Stimulated activated memory B cell treated with anti-CD40 and anti-IgM and Interleukin-4, amounts not matched to agents 10 μg/mL and 1 μg/mL and 100 μg/mL, for 72 hours (primary cell): ENCODE measurements around the gene DCLK1.

ENCODE experiments used
- ATAC-seq: fragments of 150-1000 bp; cut with Tn5 transposase; 2 replicates; pipeline ENCODE4 v1.10.0; 2021
- H3K27ac Mint-ChIP-seq: one replicate; pipeline ENCODE4 v1.8.0; 2022; ENCODE audit warnings: mild to moderate bottlenecking, mixed read lengths
- H3K27me3 Mint-ChIP-seq: one replicate; pipeline ENCODE4 v1.8.0; 2022; ENCODE audit warnings: mixed read lengths
- H3K36me3 Mint-ChIP-seq: one replicate; pipeline ENCODE4 v1.8.0; 2022; ENCODE audit warnings: mixed read lengths
- H3K4me1 Mint-ChIP-seq: one replicate; pipeline ENCODE4 v1.8.0; 2022; ENCODE audit warnings: mixed read lengths
- H3K4me3 Mint-ChIP-seq: one replicate; pipeline ENCODE4 v1.8.0; 2022; ENCODE audit warnings: mild to moderate bottlenecking, moderate library complexity, mixed read lengths
- H3K9me3 Mint-ChIP-seq: one replicate; pipeline ENCODE4 v1.8.0; 2022; ENCODE audit warnings: mixed read lengths

The DCLK1 gene

GRCh38 chr13:35886332-35887114 is 244.7 kb downstream of the DCLK1 start:
- Mint-ChIP-seq H3K27ac (no peak overlapping the region), H3K36me3 (no peaks in the 10 kb centered on the region), H3K4me1 (no peaks in the 10 kb centered on the region), H3K4me3 (no peak overlapping the region), H3K9me3 (peaks cover 1% of the 10 kb centered on the region), H3K27me3 (no peaks in the 10 kb centered on the region)
- no peak for ATAC-seq

- Mint-ChIP-seq H3K36me3 (no peaks in the 10 kb centered on the region), H3K27ac (no peak overlapping the region), H3K27me3 (no peaks in the 10 kb centered on the region), H3K4me1 (no peaks in the 10 kb centered on the region), H3K9me3 (peaks cover 4% of the 10 kb centered on the region), H3K4me3 (no peak overlapping the region)
- ATAC-seq = no peak
Measured at GRCh38 chr13:35884211-35884760, 246.9 kb downstream of the DCLK1 start.

- no peaks in the 10 kb centered on the region for H3K27me3 Mint-ChIP-seq
- no peaks in the 10 kb centered on the region for H3K36me3 Mint-ChIP-seq
Measured at GRCh38 chr13:35882722-35883497, 248.3 kb downstream of the DCLK1 start.

GRCh38 chr13:35881360-35881759 is 249.8 kb downstream of the DCLK1 start:
- Mint-ChIP-seq H3K36me3 (no peaks in the 10 kb centered on the region), H3K4me3 (no peak overlapping the region), H3K27me3 (no peaks in the 10 kb centered on the region), H3K27ac (no peak overlapping the region), H3K4me1 (no peaks in the 10 kb centered on the region), H3K9me3 (peaks cover 4% of the 10 kb centered on the region)
- no peak for ATAC-seq

More at GRCh38 chr13:35882722-35883497, 248.3 kb downstream of the DCLK1 start:
- Mint-ChIP-seq H3K4me1 (no peaks in the 10 kb centered on the region), H3K4me3 (no peak overlapping the region), H3K27ac (no peak overlapping the region), H3K9me3 (peaks cover 4% of the 10 kb centered on the region)
- ATAC-seq = no peak

- H3K27ac Mint-ChIP-seq = no peak overlapping the region
- peaks cover 4% of the 10 kb centered on the region for H3K9me3 Mint-ChIP-seq
- no peaks in the 10 kb centered on the region for H3K36me3 Mint-ChIP-seq
- no peak overlapping the region for H3K4me3 Mint-ChIP-seq
- H3K27me3 Mint-ChIP-seq = no peaks in the 10 kb centered on the region
- no peak for ATAC-seq
- no peaks in the 10 kb centered on the region for H3K4me1 Mint-ChIP-seq
Measured at GRCh38 chr13:35879111-35879510, 252.1 kb downstream of the DCLK1 start.

GRCh38 chr13:35876601-35877000 is 254.6 kb downstream of the DCLK1 start:
- Mint-ChIP-seq H3K27me3 (no peaks in the 10 kb centered on the region), H3K4me1 (no peaks in the 10 kb centered on the region)

GRCh38 chr13:35874704-35875103 is 256.5 kb downstream of the DCLK1 start:
- no peak for ATAC-seq
- H3K27ac Mint-ChIP-seq = no peak overlapping the region
- no peaks in the 10 kb centered on the region for H3K9me3 Mint-ChIP-seq
- H3K4me1 Mint-ChIP-seq = no peaks in the 10 kb centered on the region
- no peaks in the 10 kb centered on the region for H3K36me3 Mint-ChIP-seq
- H3K27me3 Mint-ChIP-seq = no peaks in the 10 kb centered on the region
- H3K4me3 Mint-ChIP-seq = no peak overlapping the region

More at GRCh38 chr13:35876601-35877000, 254.6 kb downstream of the DCLK1 start:
- Mint-ChIP-seq H3K36me3 (no peaks in the 10 kb centered on the region), H3K27ac (no peak overlapping the region), H3K4me3 (no peak overlapping the region), H3K9me3 (peaks cover 4% of the 10 kb centered on the region)
- ATAC-seq = no peak

GRCh38 chr13:35872369-35872768 is 258.8 kb downstream of the DCLK1 start:
- H3K36me3 Mint-ChIP-seq = no peaks in the 10 kb centered on the region
- H3K27me3 Mint-ChIP-seq = peaks cover 7% of the 10 kb centered on the region
- no peak for ATAC-seq
- H3K4me1 Mint-ChIP-seq = no peaks in the 10 kb centered on the region
- H3K4me3 Mint-ChIP-seq = no peak overlapping the region
- peaks cover 3% of the 10 kb centered on the region for H3K9me3 Mint-ChIP-seq
- no peak overlapping the region for H3K27ac Mint-ChIP-seq

- Mint-ChIP-seq H3K4me3 (no peak overlapping the region), H3K27me3 (peaks cover 8% of the 10 kb centered on the region), H3K4me1 (no peaks in the 10 kb centered on the region), H3K9me3 (peaks cover 3% of the 10 kb centered on the region), H3K27ac (no peak overlapping the region), H3K36me3 (no peaks in the 10 kb centered on the region)
- no peak for ATAC-seq
Measured at GRCh38 chr13:35871561-35871960, 259.6 kb downstream of the DCLK1 start.

- Mint-ChIP-seq H3K36me3 (no peaks in the 10 kb centered on the region), H3K9me3 (peaks cover 7% of the 10 kb centered on the region), H3K4me1 (no peaks in the 10 kb centered on the region), H3K4me3 (no peak overlapping the region), H3K27me3 (peaks cover 8% of the 10 kb centered on the region), H3K27ac (no peak overlapping the region)
- no peak for ATAC-seq
Measured at GRCh38 chr13:35866801-35867200, 264.4 kb downstream of the DCLK1 start.

- peaks cover 8% of the 10 kb centered on the region for H3K27me3 Mint-ChIP-seq
- no peaks in the 10 kb centered on the region for H3K36me3 Mint-ChIP-seq
- no peak for ATAC-seq
- peaks cover 7% of the 10 kb centered on the region for H3K9me3 Mint-ChIP-seq
- H3K4me1 Mint-ChIP-seq = no peaks in the 10 kb centered on the region
- H3K4me3 Mint-ChIP-seq = no peak overlapping the region
- no peak overlapping the region for H3K27ac Mint-ChIP-seq
Measured at GRCh38 chr13:35865341-35866240, 265.6 kb downstream of the DCLK1 start.

GRCh38 chr13:35860661-35861060 is 270.5 kb downstream of the DCLK1 start:
- no peak for ATAC-seq
- no peak overlapping the region for H3K4me3 Mint-ChIP-seq
- H3K9me3 Mint-ChIP-seq = peaks cover 4% of the 10 kb centered on the region
- H3K4me1 Mint-ChIP-seq = no peaks in the 10 kb centered on the region
- no peaks in the 10 kb centered on the region for H3K36me3 Mint-ChIP-seq
- no peaks in the 10 kb centered on the region for H3K27me3 Mint-ChIP-seq
- H3K27ac Mint-ChIP-seq = no peak overlapping the region

- Mint-ChIP-seq H3K4me3 (no peak overlapping the region), H3K27ac (no peak overlapping the region), H3K4me1 (no peaks in the 10 kb centered on the region), H3K27me3 (no peaks in the 10 kb centered on the region), H3K9me3 (peaks cover 4% of the 10 kb centered on the region), H3K36me3 (no peaks in the 10 kb centered on the region)
- no peak for ATAC-seq
Measured at GRCh38 chr13:35859981-35860380, 271.2 kb downstream of the DCLK1 start.

GRCh38 chr13:35858665-35859064 is 272.5 kb downstream of the DCLK1 start:
- H3K27ac Mint-ChIP-seq = no peak overlapping the region
- ATAC-seq = no peak
- H3K27me3 Mint-ChIP-seq = no peaks in the 10 kb centered on the region
- H3K4me1 Mint-ChIP-seq = no peaks in the 10 kb centered on the region
- H3K36me3 Mint-ChIP-seq = no peaks in the 10 kb centered on the region
- H3K4me3 Mint-ChIP-seq = no peak overlapping the region
- peaks cover 4% of the 10 kb centered on the region for H3K9me3 Mint-ChIP-seq

- Mint-ChIP-seq H3K4me3 (no peak overlapping the region), H3K36me3 (no peaks in the 10 kb centered on the region), H3K4me1 (no peaks in the 10 kb centered on the region), H3K27ac (no peak overlapping the region), H3K27me3 (no peaks in the 10 kb centered on the region), H3K9me3 (peaks cover 4% of the 10 kb centered on the region)
- ATAC-seq = no peak
Measured at GRCh38 chr13:35857769-35858168, 273.4 kb downstream of the DCLK1 start.
